Coronary artery (tissue), 2 donors: ENCODE measurements around the gene NACC2.

Experiments used
- DNase-seq: peaks from one replicate; pipeline ENCODE4 v3.0.0-alpha.2; 2017; ENCODE audit warnings: low spot score
- H3K27ac ChIP-seq, 2 donors: fragments of 200-600 bp; sonication (generic); one replicate each; pipeline ENCODE4 v1.5.1; 2016 to 2019
- H3K4me3 ChIP-seq: fragments of 200-600 bp; sonication (generic); 2 replicates; pipeline ENCODE4 v1.5.1; 2016; ENCODE audit warnings: mild to moderate bottlenecking, moderate library complexity
- TF ChIP-seq, protein P1 (sequence below): fragments of 200-600 bp; sonication (generic); IDR thresholded peaks from one replicate; pipeline ENCODE4 v1.5.1; 2019; ENCODE audit warnings: antibody characterized with exemption

The NACC2 gene

GRCh38 chr9:135960411-135961276 is 134.4 kb downstream of the NACC2 start:
- DNase-seq: no peak
- Histone ChIP-seq H3K4me3 (peak overlapping the region; percentile 99), H3K27ac (peak overlapping the region; percentile 82 to 93)
- TF ChIP-seq, protein P1, sequence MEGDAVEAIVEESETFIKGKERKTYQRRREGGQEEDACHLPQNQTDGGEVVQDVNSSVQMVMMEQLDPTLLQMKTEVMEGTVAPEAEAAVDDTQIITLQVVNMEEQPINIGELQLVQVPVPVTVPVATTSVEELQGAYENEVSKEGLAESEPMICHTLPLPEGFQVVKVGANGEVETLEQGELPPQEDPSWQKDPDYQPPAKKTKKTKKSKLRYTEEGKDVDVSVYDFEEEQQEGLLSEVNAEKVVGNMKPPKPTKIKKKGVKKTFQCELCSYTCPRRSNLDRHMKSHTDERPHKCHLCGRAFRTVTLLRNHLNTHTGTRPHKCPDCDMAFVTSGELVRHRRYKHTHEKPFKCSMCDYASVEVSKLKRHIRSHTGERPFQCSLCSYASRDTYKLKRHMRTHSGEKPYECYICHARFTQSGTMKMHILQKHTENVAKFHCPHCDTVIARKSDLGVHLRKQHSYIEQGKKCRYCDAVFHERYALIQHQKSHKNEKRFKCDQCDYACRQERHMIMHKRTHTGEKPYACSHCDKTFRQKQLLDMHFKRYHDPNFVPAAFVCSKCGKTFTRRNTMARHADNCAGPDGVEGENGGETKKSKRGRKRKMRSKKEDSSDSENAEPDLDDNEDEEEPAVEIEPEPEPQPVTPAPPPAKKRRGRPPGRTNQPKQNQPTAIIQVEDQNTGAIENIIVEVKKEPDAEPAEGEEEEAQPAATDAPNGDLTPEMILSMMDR: no peak

DNA sequence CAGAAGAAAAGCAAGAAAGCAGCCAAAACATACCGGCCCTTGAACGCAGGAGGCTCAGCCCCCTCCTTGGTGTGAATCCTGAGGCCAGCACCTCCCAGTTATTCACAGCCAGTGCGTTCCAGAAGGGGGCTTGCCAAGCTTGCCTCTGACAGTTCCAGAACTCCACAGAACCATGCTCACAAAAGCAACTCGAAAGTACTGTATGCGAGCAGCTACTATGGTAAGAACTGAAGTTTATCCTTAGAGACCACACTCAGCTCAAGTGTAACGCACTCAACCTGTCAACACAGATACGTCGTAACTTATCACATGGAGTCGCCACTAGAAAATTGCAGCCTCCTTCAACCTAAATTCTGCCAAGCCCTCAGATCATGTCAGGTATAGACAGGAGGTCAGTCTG is 135.3 kb downstream of the NACC2 start:
- no peak overlapping the region for H3K27ac ChIP-seq
- TF ChIP-seq, protein P1: no peak
- H3K4me3 ChIP-seq: peak overlapping the region; percentile 99
- DNase-seq: no peak

DNA sequence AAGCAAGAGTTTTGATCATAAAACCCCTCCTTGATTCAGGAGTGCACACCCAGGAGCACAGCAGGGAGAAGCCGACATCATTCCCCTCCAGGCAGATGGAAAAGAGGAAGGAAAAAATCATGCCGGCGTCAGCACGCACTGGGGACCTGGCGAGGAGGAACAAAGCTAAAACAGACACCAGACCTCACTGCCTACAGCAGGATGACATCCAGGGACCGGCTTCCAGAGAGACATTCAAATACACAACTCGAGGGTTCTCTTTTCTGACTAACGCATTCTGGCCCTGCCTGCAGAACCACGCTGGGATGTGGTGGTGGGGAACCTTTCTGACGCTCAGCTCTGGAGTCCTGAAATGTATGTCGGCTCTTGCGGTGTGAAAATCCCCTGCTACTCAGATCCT is 136.6 kb downstream of the NACC2 start:
- TF ChIP-seq, protein P1: no peak
- DNase-seq: no peak
- Histone ChIP-seq H3K4me3 (no peak overlapping the region), H3K27ac (peak overlapping the region in 1 of 2 donors; percentile 35)

DNA sequence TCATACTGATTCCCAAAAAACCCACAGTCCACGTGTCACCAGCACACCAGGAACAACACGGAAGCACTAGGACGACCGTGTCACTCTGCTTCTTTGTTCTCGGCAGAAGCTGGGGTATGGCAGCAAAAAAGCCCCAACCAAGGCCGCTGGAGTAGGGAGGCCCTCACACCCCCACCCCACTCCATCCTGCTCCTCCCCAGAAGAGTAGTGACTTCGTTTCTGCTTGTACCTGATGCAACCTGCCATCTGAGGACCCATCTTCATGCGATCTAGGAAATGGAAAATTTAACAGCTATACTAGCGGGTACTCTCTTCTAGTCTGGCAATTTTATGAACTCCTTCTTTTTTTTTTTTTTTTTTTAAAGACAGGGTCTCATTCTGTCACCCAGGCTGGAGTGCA is 137.7 kb downstream of the NACC2 start:
- Histone ChIP-seq H3K4me3 (no peak overlapping the region), H3K27ac (no peak overlapping the region)
- TF ChIP-seq, protein P1: no peak
- DNase-seq: no peak

- no peak overlapping the region for H3K4me3 ChIP-seq
- DNase-seq: no peak
- TF ChIP-seq, protein P1: no peak
- H3K27ac ChIP-seq: no peak overlapping the region
Observed at GRCh38 chr9:135956802-135957174, 138.3 kb downstream of the NACC2 start.
